ENCODE measurements around the gene NEURL1. TPM values are rescaled to one million over a fixed set of nuclear protein-coding genes. Genes with fewer than 3 reads are reported as not detected.
A peak's percentile ranks its signal among the peaks of the same experiment; 100 is the strongest.

The NEURL1 gene
- polyA plus RNA-seq, 1 experiment, result 0.58 TPM

DNA sequence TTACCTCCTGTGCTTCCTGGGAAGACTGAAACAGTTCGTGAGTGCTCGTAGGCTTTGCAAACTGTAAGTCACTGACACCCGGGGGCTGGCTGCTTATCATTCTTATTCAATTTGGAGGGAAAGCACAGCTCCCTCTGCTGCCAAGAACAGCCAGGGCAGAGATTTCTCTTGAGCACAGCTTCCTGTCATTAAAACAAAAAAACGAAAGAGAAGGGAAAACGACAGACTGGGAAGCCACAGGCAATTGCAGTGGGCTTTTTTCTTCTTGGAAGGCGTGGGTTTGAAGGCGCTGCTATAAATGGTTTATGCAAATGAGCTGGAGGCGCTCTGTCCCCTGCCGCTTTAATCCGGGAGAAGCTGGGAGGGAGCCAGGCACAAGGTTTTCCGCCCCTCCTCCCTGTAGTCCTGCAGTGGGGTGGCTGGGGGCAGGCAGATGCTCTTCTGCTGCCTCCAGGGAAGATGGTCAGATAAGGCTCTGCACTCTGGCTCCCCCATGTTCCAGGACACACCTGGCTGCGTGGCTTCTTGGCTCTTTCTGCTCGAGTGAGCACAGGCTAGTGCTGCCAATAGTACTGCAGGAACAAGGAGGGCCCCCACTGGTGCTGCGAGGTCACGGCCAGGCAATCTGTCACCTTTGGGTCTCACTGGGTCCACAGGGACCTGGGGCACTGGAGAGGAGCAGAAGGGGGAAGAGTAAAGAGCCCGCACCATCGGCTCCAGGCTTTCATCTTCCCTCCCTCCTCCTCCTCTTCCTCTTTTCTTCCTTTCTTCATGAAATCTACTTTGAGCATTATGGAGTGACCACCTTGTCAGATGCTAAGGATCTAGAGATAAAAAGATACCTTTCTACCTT is 49.5 kb downstream of the NEURL1 start:
- H3K36me3 ChIP-seq (ENCODE audit: control insufficient read depth, insufficient read depth, low read length), result no peaks in the 10 kb centered on the region
- TF ChIP-seq, protein P1, sequence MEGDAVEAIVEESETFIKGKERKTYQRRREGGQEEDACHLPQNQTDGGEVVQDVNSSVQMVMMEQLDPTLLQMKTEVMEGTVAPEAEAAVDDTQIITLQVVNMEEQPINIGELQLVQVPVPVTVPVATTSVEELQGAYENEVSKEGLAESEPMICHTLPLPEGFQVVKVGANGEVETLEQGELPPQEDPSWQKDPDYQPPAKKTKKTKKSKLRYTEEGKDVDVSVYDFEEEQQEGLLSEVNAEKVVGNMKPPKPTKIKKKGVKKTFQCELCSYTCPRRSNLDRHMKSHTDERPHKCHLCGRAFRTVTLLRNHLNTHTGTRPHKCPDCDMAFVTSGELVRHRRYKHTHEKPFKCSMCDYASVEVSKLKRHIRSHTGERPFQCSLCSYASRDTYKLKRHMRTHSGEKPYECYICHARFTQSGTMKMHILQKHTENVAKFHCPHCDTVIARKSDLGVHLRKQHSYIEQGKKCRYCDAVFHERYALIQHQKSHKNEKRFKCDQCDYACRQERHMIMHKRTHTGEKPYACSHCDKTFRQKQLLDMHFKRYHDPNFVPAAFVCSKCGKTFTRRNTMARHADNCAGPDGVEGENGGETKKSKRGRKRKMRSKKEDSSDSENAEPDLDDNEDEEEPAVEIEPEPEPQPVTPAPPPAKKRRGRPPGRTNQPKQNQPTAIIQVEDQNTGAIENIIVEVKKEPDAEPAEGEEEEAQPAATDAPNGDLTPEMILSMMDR (IDR thresholded peaks at IDR 0.05; ENCODE audit: insufficient read depth, low read depth, low read length), result peak; percentile 72
- CTCF ChIA-PET, result interaction anchor here (0.8 to 1.9 kb wide), 13 partner anchors 8 to 127 kb away, joined by 3 to 7 read pairs (median 5); no protein-coding TSS in a partner anchor
- POLR2A ChIA-PET, result no interaction called here
- peak; percentile 18 for DNase-seq (ENCODE audit: low read depth)
- peak overlapping the region; percentile 21; the same call in 1 of the 2 replicates for H3K4me3 ChIP-seq (ENCODE audit: low read depth, low read length)
- H3K27me3 ChIP-seq (ENCODE audit: control insufficient read depth, insufficient read depth, low read length), result peaks cover 14% of the 10 kb centered on the region

DNA sequence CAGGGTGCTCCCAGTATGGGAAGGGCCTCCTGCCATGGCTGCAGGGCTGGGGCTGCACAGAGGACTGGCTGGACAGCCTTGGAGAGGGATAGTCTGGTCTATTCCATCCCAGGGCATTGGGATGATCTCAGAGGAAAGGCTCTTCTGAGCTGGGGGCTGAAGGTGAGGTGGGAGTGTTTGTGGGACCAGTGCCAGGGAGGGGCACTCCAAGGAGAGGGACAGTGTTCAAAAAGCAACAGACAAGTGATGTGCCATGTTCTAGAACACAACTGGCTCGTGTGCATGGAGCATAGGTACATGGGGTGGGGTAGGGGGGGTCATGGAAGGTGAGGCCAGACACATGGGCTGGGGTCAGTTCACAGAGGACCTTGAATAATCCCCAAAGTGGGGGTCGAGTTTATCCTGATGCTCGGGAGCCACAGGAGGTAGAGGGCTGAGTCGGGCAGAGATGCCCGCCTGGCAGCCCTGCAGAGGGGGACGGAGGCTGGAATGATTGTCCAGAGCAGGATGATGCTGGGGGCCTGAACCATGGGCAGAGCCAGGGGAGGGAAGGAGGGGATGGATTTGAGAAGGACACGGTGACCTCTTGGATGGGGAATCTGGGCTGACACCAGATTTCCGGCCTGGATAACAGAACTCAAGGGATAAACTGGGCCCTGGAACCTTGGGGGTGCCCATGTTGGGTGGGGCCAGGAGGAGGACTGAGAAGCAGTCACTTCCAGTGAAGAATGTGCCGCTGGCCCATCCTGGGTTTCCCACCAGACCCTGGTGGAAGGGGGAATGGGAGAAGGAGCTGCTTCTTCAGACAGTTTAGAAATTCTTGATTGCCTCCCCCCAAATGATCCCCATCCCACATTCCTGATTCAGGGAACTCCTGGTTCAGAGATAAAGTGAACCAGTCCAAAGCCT is 50.4 kb downstream of the NEURL1 start:
- no peaks in the 10 kb centered on the region for H3K36me3 ChIP-seq (ENCODE audit: control insufficient read depth, insufficient read depth, low read length)
- H3K27me3 ChIP-seq (ENCODE audit: control insufficient read depth, insufficient read depth, low read length), result peaks cover 14% of the 10 kb centered on the region
- CTCF ChIA-PET, result interaction anchor here (0.8 to 1.7 kb wide), 3 partner anchors 22 to 52 kb away, joined by 3 to 7 read pairs (median 5); no protein-coding TSS in a partner anchor
- TF ChIP-seq, protein P1 (IDR thresholded peaks at IDR 0.05; ENCODE audit: insufficient read depth, low read depth, low read length), result no peak
- POLR2A ChIA-PET, result no interaction called here
- no peak overlapping the region for H3K4me3 ChIP-seq (ENCODE audit: low read depth, low read length)
- DNase-seq (ENCODE audit: low read depth), result no peak

DNA sequence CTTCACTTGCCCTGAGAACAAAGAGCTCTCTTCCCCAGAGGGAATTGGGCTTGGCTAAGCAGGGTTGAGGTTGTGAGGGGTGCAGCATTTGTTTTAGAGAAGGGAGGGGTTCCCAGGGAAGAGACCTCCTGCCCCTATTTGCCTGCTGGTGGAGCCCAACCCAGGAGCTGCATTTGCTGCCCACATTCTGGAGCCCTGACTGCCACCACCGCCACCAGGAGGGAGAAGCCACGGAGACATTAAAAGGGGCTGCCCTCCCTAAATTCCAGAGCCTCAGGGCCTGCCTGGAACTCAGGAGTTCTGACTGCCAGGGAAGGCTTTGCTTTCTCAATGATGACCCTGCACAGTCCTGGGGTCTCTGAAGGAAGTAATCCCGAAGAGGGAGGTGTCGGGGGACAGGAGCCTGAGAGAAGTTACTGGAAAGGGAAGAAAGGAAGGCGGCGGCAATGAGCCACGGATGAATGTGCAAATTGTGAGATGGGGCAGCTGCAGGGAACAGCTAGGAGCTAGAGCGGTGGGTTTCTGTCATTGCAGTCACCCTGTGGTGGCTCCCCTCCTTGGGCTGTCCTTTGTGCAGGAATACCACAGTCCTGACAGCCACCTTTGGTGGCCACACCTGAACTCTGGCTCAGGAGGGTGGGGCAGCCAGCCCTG is 51.3 kb downstream of the NEURL1 start:
- Histone ChIP-seq H3K27me3 (ENCODE audit: control insufficient read depth, insufficient read depth, low read length) (peaks cover 16% of the 10 kb centered on the region), H3K4me3 (ENCODE audit: low read depth, low read length) (no peak overlapping the region), H3K36me3 (ENCODE audit: control insufficient read depth, insufficient read depth, low read length) (no peaks in the 10 kb centered on the region)
- CTCF ChIA-PET, result interaction anchor here (0.8 to 1.2 kb wide), 2 partner anchors 9 to 21 kb away, joined by 3 to 4 read pairs; no protein-coding TSS in a partner anchor
- no peak for DNase-seq (ENCODE audit: low read depth)
- POLR2A ChIA-PET, result no interaction called here
- TF ChIP-seq, protein P1 (IDR thresholded peaks at IDR 0.05; ENCODE audit: insufficient read depth, low read depth, low read length), result no peak

DNA sequence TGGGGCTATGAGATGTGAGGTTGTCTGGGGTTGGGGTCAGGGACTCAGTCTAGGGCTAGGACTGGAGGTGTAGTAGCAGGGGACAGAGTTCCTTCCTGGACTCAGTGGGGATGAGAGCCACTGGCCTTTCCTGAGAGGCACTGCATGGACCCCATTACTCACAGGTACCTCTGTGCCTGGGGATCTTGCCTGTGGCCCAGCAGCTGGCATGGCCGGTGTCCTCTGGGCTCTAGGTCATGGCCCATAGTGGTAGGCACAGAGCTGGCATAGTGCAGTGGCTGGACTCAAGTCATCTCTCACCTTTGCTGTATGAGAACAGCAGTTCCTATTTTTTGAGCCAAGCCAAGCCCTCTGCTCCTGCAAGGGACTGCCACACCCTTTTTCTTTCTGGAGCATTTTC is 51.9 kb downstream of the NEURL1 start:
- TF ChIP-seq, protein P1 (IDR thresholded peaks at IDR 0.05; ENCODE audit: insufficient read depth, low read depth, low read length), result no peak
- DNase-seq (ENCODE audit: low read depth), result no peak
- peaks cover 18% of the 10 kb centered on the region for H3K27me3 ChIP-seq (ENCODE audit: control insufficient read depth, insufficient read depth, low read length)
- CTCF ChIA-PET, result interaction anchor here (1.2 to 1.3 kb wide), 2 partner anchors 10 kb away, joined by 4 to 5 read pairs; no protein-coding TSS in a partner anchor
- POLR2A ChIA-PET, result no interaction called here
- H3K36me3 ChIP-seq (ENCODE audit: control insufficient read depth, insufficient read depth, low read length), result no peaks in the 10 kb centered on the region
- H3K4me3 ChIP-seq (ENCODE audit: low read depth, low read length), result no peak overlapping the region
